ENCODE results near the gene PLPP7. TPM values are rescaled to one million over a fixed set of nuclear protein-coding genes. Genes with fewer than 3 reads are reported as not detected.

PLPP7 gene
- total and polyA plus RNA-seq, 2 donors from 2014 or later, result 4.0 to 5.5 TPM

DNA sequence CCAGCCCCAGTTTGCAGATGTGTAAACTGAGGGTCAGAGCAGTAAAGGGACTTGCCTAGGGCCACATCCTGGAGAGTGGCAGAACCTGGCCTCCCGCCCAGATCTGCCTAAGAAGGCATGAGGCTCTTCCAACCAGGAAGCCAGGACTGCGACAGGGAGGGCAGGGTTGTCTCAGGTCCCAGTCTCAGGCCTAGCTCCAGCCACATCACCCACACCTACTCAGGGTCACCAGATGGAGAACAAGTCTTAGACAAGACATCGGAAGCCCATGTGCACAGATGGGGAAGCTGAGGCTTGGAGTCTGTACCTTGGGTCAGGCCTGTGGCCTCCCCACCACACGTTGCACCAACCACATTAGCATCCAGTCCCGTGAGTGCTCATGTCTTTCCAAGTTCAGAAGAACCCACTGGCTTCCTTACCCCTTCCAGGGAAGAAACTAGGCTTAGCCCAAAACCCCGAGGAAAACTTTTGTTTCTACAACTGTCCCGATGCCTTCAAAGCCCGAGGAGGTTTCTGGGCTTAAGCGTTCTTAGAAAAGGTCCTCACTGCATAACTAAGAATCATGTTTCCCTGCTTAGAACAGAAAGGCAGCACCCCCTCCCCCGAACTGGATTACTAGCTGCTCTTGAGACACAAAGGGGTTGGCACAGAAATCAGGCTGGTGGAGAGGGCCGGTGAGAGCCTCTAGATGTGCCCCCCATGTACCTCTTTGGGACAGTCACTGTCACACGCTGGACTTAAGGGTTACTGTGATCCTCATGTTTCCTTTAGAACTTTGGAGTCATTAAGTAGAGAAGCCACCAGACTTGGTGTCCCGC is 15.5 kb upstream of the PLPP7 start:
- Histone ChIP-seq H3K9me3 (ENCODE audit: control insufficient read depth in 2 of 3, insufficient read depth in 1 of 3, low read length in 3 of 3) (no peaks in the 10 kb centered on the region), H3K27ac (ENCODE audit: low read depth in 2 of 2, low read length in 2 of 2) (peak overlapping the region; percentile 20 to 61), H3K27me3 (ENCODE audit: control insufficient read depth, insufficient read depth, low read length) (peaks cover 2% of the 10 kb centered on the region), H3K4me3 (ENCODE audit: low read length in 3 of 3) (peak overlapping the region in 2 of 3 donors; percentile 5 to 40), H3K9ac (ENCODE audit: low read length in 3 of 3) (no peak overlapping the region), H3K36me3 (ENCODE audit: control insufficient read depth in 2 of 3, insufficient read depth in 3 of 3, low read length in 3 of 3) (no peaks in the 10 kb centered on the region), H3K4me1 (ENCODE audit: control insufficient read depth in 2 of 3, insufficient read depth in 2 of 3, low read depth in 1 of 3, low read length in 3 of 3) (peaks cover 0 to 7% (median 0%) of the 10 kb centered on the region in 3 donors)
- TF ChIP-seq CTCF (IDR thresholded peaks at IDR 0.05; ENCODE audit: borderline replicate concordance, extremely low read depth, insufficient read depth), result no peak
- DNase-seq (peak in 2 of 5 donors; percentile 27 to 51), FAIRE-seq (no peak)
- intact Hi-C loops (cut with DNase I), result no loop called here

DNA sequence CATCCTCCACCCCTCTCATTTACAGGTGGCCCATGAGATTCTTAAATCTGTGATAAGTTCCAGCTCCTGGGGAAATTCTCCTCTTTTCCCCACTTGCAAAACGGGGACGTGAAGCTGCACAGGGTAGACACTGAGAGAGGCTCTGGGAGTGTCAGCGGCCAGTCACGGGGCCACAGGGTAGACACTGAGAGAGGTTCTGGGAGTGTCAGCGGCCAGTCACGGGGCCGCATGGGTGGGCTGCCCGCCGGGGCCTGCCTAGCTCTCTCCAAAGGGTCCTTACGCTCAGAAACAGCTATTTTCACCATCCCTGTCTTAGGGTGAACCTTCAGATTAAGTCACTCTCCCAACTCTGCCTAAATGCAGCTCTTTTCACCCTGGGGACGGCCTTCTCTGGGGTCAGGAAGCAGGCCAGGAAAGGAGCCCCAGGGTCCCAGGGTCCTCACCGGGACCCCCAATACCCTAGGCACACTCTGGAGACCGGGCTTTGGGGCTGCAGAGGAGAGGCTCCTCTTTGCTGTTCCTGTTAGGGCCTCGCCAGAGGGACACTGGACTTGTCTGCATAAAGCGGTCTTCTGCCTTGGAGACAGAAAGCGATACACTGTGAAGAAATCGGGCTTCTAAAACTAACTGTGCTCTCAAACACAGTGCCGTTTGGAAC is 14.7 kb upstream of the PLPP7 start:
- Histone ChIP-seq H3K27me3 (ENCODE audit: control insufficient read depth, insufficient read depth, low read length) (peaks cover 2% of the 10 kb centered on the region), H3K27ac (ENCODE audit: low read depth in 2 of 2, low read length in 2 of 2) (no peak overlapping the region), H3K9ac (ENCODE audit: low read length in 3 of 3) (no peak overlapping the region), H3K9me3 (ENCODE audit: control insufficient read depth in 2 of 3, insufficient read depth in 1 of 3, low read length in 3 of 3) (no peaks in the 10 kb centered on the region), H3K36me3 (ENCODE audit: control insufficient read depth in 2 of 3, insufficient read depth in 3 of 3, low read length in 3 of 3) (no peaks in the 10 kb centered on the region), H3K4me1 (ENCODE audit: control insufficient read depth in 2 of 3, insufficient read depth in 2 of 3, low read depth in 1 of 3, low read length in 3 of 3) (peaks cover 0 to 7% (median 0%) of the 10 kb centered on the region in 3 donors), H3K4me3 (ENCODE audit: low read length in 3 of 3) (peak overlapping the region in 1 of 3 donors; percentile 43)
- intact Hi-C loops (cut with DNase I), result no loop called here
- DNase-seq, result peak in 1 of 5 donors; percentile 75
- TF ChIP-seq CTCF (IDR thresholded peaks at IDR 0.05; ENCODE audit: borderline replicate concordance, extremely low read depth, insufficient read depth), result no peak
- no peak for FAIRE-seq

GRCh38 chr9:131275332-131276093 is 14.0 kb upstream of the PLPP7 start:
- Histone ChIP-seq H3K4me1 (ENCODE audit: control insufficient read depth in 2 of 3, insufficient read depth in 2 of 3, low read depth in 1 of 3, low read length in 3 of 3) (peaks cover 0 to 7% (median 0%) of the 10 kb centered on the region in 3 donors), H3K36me3 (ENCODE audit: control insufficient read depth in 2 of 3, insufficient read depth in 3 of 3, low read length in 3 of 3) (no peaks in the 10 kb centered on the region), H3K27ac (ENCODE audit: low read depth in 2 of 2, low read length in 2 of 2) (peak overlapping the region; percentile 11 to 42), H3K4me3 (ENCODE audit: low read length in 3 of 3) (peak overlapping the region in 2 of 3 donors; percentile 18 to 43), H3K9ac (ENCODE audit: low read length in 3 of 3) (no peak overlapping the region), H3K9me3 (ENCODE audit: control insufficient read depth in 2 of 3, insufficient read depth in 1 of 3, low read length in 3 of 3) (no peaks in the 10 kb centered on the region), H3K27me3 (ENCODE audit: control insufficient read depth, insufficient read depth, low read length) (peaks cover 2% of the 10 kb centered on the region)
- peak in 1 of 5 donors; percentile 79 for DNase-seq
- no peak for FAIRE-seq
- intact Hi-C loops (cut with DNase I), result no loop called here
- no peak for TF ChIP-seq CTCF (IDR thresholded peaks at IDR 0.05; ENCODE audit: borderline replicate concordance, extremely low read depth, insufficient read depth)
